HG03469 (cell line): ENCODE results near the gene CCHCR1.
"Not testable (repeated sequence)": the region's sequence is repeated elsewhere in the genome, so short reads cannot be mapped to it uniquely, and the experiment has no call there.

ENCODE experiments used
- ATAC-seq: cut with Tn5 transposase; IDR thresholded peaks from one replicate; pipeline ENCODE4 v1.9.1; 2021; ENCODE audit warnings: mild to moderate bottlenecking, moderate library complexity, moderate number of reproducible peaks; ENCODE audit not compliant: unreplicated experiment

Gene CCHCR1, protein sequence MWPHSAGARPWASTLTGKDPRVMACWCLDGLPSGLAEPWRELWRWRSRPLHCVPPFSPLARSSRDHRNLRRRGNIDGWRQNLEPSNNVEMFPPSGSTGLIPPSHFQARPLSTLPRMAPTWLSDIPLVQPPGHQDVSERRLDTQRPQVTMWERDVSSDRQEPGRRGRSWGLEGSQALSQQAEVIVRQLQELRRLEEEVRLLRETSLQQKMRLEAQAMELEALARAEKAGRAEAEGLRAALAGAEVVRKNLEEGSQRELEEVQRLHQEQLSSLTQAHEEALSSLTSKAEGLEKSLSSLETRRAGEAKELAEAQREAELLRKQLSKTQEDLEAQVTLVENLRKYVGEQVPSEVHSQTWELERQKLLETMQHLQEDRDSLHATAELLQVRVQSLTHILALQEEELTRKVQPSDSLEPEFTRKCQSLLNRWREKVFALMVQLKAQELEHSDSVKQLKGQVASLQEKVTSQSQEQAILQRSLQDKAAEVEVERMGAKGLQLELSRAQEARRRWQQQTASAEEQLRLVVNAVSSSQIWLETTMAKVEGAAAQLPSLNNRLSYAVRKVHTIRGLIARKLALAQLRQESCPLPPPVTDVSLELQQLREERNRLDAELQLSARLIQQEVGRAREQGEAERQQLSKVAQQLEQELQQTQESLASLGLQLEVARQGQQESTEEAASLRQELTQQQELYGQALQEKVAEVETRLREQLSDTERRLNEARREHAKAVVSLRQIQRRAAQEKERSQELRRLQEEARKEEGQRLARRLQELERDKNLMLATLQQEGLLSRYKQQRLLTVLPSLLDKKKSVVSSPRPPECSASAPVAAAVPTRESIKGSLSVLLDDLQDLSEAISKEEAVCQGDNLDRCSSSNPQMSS

DNA sequence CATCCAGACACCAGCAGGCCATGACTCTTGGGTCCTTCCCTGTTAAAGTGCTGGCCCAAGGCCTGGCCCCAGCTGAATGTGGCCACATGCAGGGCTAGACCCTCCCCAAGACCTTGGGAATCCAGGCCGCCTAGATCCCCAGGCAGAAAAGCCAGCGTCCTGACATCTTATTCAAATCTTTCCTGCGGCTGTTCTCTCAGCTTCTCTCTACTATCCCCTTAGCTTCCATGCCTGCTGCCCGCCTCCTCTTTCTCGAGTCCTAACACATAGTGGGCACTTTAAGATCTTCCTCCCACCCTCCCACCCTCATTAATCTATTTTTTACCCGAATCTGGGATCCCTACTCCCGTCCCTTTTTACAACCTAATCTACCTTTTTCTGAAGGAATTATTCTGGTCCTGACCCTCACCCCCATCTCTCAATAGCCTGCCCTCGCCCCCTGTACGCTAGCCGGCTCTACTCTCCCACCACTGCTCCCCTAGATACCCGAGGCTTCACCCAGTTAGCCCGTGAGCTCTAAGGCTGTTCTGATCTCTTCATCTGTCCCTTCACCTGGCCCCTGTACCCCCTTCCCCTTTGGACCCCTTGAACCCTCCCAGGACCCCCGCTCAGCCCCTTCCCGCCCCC is at the start of gene CCHCR1:
Gene CCHCR1 (minus strand): TSS at position 290 of the 627 bp plus-strand sequence. CDS start 202 bp downstream, at position 88.
- no peak for ATAC-seq

DNA sequence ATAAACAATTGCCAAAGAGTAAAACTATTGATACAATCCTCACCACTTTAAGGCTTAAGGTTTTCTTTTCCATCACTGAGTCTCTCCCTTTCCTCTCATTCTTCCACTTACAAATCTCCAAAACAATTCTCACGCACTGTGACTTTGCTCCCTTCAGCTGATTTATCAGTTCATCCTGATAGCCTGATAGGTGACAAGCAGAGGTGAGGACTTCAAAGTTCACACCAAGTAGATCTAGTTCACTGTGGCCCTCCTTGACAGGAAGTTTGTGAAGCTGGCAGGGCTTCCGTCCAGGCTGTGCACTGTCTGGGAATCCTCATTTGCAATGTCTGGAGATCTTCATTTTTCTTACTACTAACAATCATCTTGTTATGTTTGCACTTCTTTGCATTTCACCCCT is 48.0 kb upstream of the CCHCR1 start:
- ATAC-seq: no peak

DNA sequence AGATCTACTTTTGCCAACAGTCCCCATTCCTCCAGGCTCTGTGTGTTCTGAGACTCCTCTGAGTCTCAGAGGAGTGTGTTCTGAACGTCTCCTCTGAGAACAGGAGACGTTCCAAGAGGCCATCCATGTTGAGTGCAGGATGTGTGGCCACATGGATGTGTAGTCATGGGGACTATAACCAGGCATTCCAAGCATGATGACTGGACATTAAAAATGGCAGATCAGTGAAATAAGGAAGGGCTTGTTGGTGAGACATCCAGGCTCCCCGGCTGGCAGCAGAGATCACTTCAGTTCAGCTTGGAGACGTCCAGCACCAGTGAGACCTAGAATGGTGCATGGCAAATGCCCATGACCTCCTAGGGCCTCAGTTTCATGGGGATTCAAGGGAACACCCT is 47.1 kb upstream of the CCHCR1 start:
- ATAC-seq: no peak

DNA sequence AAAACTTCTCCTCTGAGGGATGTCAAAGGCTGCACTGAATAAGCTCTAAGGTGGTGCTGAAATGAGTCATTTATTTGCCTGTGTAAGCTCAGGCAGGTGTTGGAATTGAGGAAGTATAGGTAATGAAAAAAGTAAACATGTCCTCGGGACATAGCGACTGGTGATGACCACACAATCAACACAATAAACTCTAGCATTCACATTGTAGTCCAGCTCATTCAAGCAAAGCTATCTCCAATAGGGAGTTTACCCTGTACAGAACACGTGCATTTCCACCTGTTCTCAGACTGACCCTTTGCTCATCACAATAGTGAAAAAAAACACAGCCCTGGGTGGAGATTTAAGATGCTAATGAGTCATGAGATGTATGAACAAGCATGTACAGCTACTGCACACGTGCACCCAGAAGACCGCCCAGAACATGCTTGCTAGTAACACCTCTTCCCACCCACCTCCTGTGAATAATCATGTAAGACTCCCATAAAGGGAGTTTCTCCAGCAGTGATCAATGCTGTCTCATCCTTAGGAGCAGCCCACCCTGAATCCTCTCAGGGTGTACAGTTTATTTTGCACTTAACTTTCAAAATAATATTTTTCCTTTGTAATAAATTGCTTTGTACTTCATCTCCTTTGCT is 45.9 kb upstream of the CCHCR1 start:
- ATAC-seq: peak; percentile 37

DNA sequence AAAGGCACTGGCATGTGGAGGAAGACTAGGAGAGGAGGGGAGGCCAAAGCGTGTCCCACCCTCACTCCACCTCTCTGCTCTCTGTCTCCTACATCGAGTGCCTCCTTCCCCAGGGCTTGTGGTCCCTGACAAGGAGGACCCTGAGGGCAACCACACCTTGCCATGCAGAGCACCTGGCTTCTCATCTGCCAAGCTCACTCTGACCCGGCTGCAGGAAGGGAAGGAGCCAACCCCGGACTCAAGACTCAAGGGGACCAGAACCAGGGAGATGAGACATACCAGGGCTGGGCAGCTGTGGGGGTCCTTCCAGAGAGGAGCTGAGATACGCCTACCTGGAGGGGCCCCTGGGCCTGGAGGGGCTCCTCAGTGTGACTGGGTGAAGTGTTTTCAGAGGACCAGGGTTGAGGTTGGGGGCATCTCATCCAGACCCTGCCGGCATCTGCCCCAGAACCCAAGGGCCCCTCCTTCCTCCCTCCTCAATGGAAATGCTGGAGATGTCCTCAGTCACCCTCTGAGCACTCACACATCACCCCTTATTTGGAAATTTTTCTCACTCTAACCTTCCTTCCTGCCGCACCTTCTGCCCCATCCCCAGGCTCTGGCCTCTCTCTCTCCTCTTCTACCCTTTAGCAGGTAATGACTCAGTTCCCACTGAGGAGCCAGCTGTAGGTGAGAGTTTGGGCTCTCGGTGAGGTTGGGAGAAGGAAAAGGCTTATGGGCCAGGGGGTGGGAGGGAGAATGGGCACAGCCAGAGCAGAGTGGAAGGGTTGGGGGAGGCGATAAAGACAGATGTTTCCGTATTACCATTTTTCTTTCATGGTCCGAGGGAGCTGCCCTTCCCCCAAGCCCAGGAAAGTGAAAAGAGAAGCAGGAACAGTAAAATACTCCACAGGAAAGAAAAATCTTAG is 44.9 kb upstream of the CCHCR1 start:
- ATAC-seq: no peak

DNA sequence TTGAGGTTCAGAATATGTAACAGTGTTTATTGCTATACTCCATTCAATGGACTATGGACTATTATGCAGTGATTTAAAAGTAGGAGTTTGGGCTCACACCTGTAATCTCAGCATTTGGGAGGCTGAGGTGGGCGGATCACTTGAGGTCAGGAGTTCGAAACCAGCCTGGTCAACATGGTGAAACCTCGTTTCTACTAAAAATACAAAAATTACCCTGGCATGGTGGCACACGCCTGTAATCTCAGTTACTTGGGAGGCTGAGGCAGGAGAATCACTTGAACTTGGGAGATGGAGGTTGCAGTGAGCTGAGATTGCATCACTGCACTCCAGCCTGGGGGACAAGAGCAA is 41.5 kb upstream of the CCHCR1 start:
- not testable (repeated sequence) for ATAC-seq

DNA sequence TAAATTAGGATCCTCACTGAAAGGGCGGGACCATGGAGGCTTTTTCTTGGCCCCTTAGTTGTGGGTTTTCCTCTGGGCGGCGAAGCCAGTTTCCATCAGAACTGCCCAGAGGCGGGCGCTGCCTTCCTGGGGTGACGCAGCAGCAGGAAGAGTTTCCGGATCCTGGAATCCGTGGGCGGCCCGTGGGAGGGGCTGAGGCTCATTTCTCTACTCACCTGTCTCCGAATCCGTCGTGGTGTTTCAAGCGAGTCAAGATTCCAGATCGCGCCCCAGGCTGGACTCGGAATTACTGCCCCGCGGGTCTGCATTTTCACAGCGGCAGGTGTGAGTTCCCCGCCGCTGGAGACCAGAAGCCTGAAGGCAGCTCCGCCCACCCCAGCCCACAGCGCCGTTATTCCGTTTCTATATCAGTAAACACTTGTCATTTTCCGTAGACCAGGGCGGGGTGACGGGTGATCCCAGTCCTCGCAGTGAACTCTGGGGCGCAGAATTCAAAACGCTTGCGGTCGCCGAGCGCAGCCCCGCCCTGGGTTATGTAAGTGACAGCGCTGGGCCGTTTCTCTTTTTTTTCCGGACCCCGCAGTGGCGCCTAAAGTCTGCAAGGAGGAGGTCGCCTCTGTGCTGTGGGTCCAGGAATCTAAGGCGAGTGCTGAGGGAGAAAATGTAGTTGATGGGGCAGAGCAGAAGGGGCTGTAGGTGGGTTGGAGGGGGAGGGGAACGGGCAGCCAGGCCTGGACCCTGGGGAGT is 40.1 kb upstream of the CCHCR1 start:
- ATAC-seq: peak; percentile 39

DNA sequence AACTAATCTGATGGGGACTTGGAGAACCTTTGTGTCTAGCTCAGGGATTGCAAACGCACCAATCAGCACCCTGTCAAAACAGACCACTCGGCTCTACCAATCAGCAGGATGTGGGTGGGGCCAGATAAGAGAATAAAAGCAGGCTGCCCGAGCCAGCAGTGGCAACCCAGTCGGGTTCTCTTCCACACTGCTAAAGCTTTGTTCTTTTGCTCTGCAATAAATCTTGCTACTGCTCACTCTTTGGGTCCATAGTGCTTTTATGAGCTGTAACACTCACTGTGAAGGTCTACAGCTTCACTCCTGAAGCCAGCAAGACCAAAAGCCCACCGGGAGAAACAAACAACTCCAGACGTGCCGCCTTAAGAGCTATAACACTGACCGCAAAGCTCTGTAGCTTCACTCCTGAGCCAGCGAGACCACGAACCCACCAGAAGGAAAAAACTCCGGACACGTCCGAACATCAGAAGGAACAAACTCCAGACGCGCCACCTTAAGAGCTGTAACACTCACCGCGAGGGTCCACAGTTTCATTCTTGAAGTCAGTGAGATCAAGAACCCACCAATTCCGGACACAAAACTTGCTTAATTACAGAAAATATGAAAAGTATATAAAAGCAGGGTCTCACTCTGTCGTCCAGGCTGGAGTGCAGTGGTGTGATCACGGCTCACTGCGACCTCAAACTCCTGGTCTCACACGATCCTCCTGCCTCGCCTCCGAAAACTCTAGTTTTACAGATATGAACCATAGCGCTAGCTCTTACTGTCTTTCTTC is 38.8 kb upstream of the CCHCR1 start:
- not testable (repeated sequence) for ATAC-seq

DNA sequence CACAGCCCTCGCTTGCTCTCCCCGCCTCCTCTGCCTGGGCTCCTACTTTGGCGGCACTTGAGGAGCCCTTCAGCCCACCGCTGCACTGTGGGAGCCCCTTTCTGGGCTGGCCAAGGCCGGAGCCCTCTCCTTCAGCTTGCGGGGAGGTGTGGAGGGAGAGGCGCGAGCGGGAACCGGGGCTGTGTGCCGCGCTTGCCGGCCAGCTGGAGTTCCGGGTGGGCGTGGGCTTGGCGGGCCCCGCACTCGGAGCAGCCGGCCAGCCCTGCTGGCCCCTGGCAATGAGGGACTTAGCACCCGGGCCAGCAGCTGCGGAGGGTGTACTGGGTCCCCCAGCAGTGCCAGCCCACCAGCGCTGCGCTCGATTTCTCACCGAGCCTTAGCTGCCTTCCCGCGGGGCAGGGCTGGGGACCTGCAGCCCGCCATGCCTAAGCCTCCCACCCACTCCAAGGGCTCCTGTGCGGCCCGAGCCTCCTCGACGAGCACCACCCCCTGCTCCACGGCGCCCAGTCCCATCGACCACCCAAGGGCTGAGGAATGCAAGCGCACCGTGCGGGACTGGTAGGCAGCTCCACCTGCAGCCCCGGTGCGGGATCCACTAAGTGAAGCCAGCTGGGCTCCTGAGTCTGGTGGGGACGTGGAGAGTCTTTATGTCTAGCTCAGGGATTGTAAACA is 37.8 kb upstream of the CCHCR1 start:
- ATAC-seq: not testable (repeated sequence)

DNA sequence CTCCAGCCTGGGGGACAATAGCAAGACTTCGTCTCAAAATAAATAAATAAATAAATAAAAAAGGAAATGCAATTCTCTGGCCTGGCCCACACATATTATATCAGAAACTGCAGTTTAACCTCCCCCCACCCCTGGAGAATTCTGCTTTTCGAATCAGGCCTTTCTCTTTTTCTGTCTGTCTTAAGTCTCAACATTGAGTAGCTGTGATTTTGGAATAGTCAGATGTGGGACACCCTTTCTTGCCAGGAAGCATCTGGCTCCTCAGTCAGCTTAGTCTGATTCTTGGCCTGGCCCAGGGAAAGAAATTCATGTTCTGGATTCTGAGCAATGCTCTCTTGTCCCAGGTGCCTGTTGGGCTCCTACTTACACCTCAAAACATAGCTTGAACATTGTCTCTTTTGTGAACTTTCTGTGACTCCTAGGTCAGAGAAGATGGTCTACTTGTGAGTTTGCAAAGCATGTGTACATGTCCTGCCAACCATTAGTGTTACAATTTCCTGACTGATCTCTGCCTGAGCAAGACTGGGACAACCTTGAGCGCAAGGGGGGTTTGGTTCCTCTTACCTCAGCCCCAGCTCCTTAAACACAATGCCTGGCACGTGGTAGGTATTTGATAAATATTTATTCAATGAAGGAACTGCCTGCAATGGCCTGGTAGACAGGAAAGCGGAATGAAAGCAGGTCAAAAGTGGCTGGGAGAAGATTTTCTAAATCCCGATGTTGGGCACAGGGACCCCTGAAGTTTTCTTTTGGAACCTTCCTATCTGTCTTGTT is 36.6 kb upstream of the CCHCR1 start:
- no peak for ATAC-seq

DNA sequence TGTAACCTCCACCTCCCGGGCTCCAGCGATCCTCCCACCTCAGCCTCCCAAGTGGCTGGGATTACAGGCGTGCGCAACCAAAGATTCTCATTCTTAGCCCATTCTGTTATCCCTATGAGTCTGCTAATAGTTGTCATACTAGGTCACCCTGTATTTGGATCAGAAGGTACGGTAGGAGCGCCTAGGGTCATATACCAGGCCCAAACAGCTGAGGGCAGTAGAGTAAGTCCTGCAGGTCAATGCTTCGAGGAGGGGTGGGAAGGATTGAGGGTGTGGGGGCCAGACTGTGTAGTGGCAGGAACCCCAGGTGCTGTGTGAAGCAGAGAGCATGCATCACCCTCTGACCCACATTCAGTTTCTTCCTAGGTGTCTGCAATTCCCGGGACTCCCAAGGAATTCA is 35.6 kb upstream of the CCHCR1 start:
- no peak for ATAC-seq

DNA sequence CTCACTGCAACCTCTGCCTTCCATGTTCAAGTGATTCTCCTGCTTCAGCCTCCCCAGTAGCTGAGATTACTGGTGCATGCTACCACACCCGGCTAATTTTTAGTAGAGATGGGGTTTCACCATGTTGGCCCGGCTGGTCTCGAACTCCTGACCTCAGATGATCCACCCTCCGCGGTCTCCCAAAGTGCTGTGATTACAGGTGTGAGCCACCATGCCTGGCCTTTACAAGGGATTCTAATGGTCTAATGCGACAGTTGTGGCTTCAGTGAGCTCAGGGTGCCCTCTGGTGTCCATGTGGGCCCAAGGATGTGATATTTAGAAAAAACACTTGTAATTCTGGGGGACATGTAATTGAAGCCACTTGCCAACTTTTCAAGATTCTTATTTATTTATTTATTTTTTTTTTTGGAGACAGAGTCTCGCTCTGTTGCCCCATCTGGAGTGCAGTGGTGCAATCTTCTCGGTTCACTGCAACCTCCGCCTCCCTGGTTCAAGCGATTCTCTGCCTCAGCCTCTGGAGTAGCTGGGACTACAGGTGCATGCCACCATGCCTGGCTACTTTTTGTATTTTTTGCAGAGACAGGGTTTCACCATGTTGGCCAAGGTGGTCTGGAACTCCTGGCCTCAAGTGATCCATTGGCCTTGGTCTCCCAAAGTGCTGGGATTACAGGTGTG is 35.0 kb upstream of the CCHCR1 start:
- ATAC-seq: not testable (repeated sequence)

DNA sequence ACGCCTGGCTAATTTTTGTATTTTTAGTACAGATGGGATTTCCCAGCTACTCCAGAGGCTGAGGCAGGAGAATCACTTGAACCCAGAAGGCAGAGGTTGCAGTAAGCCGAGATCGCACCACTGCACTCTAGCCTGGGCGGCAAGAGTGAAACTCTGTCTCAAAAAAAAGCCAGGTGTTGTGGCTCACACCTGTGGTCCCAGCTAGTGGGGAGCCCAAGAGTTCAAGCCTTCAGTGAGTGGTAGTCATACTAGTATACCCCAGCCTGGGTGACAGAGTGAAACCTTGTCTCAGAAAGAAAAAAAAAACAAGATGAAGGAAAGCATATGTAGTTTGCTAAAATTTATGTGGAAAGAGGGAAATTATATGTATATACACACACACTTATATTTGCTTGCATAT is 32.9 kb upstream of the CCHCR1 start:
- no peak for ATAC-seq

DNA sequence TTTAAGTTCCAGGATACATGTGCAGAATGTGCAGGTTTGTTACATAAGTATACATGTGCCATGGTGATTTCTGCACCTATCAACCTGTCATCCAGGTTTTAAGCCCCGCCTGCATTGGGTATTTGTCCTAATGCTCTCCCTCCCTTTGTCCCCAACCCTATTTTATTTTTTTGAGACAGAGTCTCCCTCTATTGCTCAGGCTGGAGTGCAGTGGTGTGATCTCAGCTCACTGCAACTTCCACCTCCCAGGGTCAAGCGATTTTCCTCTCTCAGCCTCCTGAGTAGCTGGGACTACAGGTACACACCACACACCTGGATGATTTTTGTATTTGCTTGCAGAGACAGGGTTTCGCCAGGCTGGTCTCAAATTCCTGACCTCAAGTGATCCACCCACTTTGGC is 31.6 kb upstream of the CCHCR1 start:
- not testable (repeated sequence) for ATAC-seq

DNA sequence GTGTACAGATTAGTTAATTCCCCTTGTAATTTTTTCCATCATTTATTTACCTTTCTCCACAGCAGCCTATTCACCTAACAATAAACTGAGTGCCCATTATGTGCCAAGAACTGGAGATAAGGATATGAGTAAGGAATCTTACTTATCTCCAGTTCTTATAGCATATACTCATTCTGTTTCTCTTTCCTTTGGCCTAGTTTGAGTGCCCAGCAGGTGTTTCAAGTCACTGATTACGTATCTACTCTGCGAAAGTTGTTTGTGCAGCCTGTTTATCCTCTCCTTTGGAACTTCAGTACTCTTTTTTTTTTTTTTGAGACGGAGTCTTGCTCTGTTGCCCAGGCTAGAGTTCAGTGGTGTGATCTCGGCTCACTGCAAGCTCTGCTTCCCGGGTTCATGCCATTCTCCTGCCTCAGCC is 30.2 kb upstream of the CCHCR1 start:
- no peak for ATAC-seq

DNA sequence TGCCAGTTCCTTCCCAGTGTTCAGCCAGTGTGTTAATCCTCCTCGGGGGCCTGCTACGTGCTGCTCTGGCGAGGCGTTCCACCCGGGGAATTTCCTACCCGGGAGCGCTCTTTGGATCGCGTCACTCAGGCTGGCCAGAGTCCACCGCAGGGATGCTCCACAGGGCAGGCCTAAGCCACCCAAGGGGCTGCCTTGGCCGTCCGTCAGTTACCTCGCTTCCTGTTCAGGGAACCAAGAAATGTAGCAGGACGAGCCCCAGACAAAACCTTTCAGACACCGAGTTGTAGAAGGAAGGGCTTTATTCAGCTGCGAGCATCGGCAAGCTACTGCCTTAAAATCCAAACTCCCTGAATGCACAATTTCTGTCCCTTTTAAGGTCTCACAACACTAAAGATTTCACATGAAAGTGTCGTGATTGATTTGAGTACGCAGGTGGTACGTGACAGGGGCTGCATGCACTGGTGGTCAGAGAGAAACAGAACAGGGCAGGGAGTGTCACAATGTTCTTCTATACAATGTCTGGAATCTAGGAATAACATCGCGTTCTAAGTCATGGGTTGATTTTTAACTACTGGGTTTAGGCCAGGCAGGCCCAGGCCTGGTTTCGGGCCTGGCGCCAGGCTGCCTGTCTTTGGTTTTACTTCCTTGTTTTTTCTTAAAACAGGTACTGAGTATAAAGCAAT is 28.6 kb upstream of the CCHCR1 start:
- no peak for ATAC-seq
